Gastrocnemius medialis (tissue), 4 donors: Measurements from ENCODE around the gene SLC36A1. TPM values are rescaled to one million over a fixed set of nuclear protein-coding genes. Genes with fewer than 3 reads are reported as not detected.

Experiments
- ATAC-seq, 2 donors: fragments of 150-250 bp; one replicate each; pipeline ENCODE4 v1.9.1; 2016
- DNase-seq, 2 donors: peaks; one replicate each; pipeline ENCODE4 v3.0.0-alpha.2; 2019
- H3K27ac ChIP-seq, 4 donors: fragments of 200-600 bp; sonication (generic); 1 replicate in 1 of 4; 2 replicates in 3 of 4; pipeline ENCODE4 v1.5.1; 2016 to 2018; ENCODE audit warnings: mild to moderate bottlenecking in 2 of 4, moderate library complexity in 1 of 4
- H3K27me3 ChIP-seq, 3 donors: fragments of 200-600 bp; sonication (generic) in 2 of 3; 1 replicate in 1 of 3; 2 replicates in 2 of 3; pipeline versions ENCODE4 v1.5.1 to v1.6.0; 2016 to 2019; ENCODE audit warnings: mild to moderate bottlenecking in 1 of 3, moderate library complexity in 1 of 3
- H3K36me3 ChIP-seq, 2 donors: fragments of 200-600 bp; sonication (generic) in 1 of 2; one replicate each; pipeline ENCODE4 v1.5.1; 2017 to 2018
- H3K4me1 ChIP-seq, 2 donors: fragments of 200-600 bp; sonication (generic) in 1 of 2; one replicate each; pipeline ENCODE4 v1.5.1; 2016 to 2017; ENCODE audit warnings: mild to moderate bottlenecking in 2 of 2
- H3K4me3 ChIP-seq, 4 donors: fragments of 200-600 bp; sonication (generic) in 3 of 4; 1 replicate in 1 of 4; 2 replicates in 3 of 4; pipeline ENCODE4 v1.5.1; 2016 to 2019; ENCODE audit warnings: mild to moderate bottlenecking in 2 of 4
- H3K9me3 ChIP-seq, 3 donors: fragments of 200-600 bp; sonication (generic) in 2 of 3; 1 replicate in 1 of 3; 2 replicates in 2 of 3; pipeline ENCODE4 v1.5.1; 2016 to 2019
- POLR2A ChIP-seq, 2 donors: fragments of 450-650 bp; IDR thresholded peaks; one replicate each; pipeline ENCODE4 v1.6.1; 2017; ENCODE audit warnings: antibody characterized with exemption in 2 of 2, mild to moderate bottlenecking in 2 of 2, moderate library complexity in 2 of 2
- in situ Hi-C, 4 donors: fragments of 200-750 bp; cut with MboI; loops; one replicate each; pipeline versions ENCODE4 v1.15.0 to v1.8.0; 2017; ENCODE audit warnings: low sequenced_read_pairs in 4 of 4
- intact Hi-C: fragments of 100-400 bp; cut with DNase I; formaldehyde crosslinking; loops from one replicate; pipeline ENCODE4 v1.15.1; 2023; ENCODE audit warnings: low total_unique reads
- total RNA-seq, 4 donors: library from RNA; depleted of rRNA; stranded (reverse); fragments of >200 nt; gene quantifications; one replicate each; pipeline versions ENCODE4 v1.1.0 to v1.2.3, GENCODE V29; 2016
- TF ChIP-seq, protein P1 (sequence below), 5 experiments: fragments of 450-650 bp in 3 of 5; fragments of 200-600 bp in 2 of 5; sonication (generic) in 2 of 5; IDR thresholded peaks in 4 of 5; conservative IDR thresholded peaks in 1 of 5; 1 replicate in 4 of 5; 2 replicates in 1 of 5; pipeline ENCODE4 v1.5.1; 2016 to 2019; ENCODE audit warnings: antibody characterized with exemption in 5 of 5, mild to moderate bottlenecking in 3 of 5, moderate library complexity in 3 of 5

SLC36A1 gene
- total RNA-seq, 4 donors from 2014 or later, result 4.6 to 14.7 (median 8.5) TPM

DNA sequence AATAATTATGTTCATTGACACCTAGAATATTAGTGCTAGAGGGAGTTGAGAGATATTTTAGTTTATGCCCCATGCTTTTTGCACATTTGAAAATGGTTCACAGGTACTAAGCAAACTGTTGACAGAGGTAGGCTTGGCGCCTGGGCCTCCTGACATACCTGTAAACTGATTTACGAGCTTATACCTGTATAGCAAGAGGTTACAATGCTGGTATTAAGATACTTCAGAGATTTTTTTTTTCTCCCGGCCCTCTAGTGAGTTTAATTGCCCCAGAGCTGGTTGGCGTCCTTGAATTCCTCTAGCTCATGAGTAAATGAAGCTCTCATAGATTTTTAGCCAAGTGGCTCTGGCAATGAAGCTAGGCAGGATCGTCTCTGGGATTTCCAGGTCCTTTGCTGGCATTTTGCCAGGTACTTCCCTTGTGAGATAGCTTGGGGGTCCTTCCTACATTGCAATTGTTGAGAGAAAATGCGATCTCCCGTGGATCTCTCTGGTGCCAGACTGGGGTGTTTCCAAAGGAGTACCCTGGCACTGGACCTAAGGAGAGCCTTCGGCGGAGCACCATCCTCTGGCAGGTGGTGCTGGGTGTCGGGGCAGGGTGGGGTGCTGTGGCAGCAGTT, 9.0 kb downstream of the SLC36A1 start:
- Histone ChIP-seq H3K9me3 (no peaks in the 10 kb centered on the region), H3K36me3 (peaks cover 0 to 23% of the 10 kb centered on the region in 2 donors), H3K27me3 (no peaks in the 10 kb centered on the region), H3K27ac (peak overlapping the region in 3 of 4 donors; percentile 25 to 86 (median 33)), H3K4me3 (no peak overlapping the region), H3K4me1 (peaks cover 31 to 36% of the 10 kb centered on the region in 2 donors)
- DNase-seq (no peak), ATAC-seq (no peak)
- in situ Hi-C loops (loop anchor here in 2 of 4 donors (10.0 to 25.0 kb wide), 2 partner anchors 281 to 298 kb away; partner anchors contain the start of gene ATOX1 (in 1 of the 2)), intact Hi-C loops (loop anchor here (2.0 kb wide), 1 partner anchor 20 kb away; no protein-coding TSS in a partner anchor)
- no peak for TF ChIP-seq POLR2A (IDR thresholded peaks at IDR 0.05)
- TF ChIP-seq, protein P1, sequence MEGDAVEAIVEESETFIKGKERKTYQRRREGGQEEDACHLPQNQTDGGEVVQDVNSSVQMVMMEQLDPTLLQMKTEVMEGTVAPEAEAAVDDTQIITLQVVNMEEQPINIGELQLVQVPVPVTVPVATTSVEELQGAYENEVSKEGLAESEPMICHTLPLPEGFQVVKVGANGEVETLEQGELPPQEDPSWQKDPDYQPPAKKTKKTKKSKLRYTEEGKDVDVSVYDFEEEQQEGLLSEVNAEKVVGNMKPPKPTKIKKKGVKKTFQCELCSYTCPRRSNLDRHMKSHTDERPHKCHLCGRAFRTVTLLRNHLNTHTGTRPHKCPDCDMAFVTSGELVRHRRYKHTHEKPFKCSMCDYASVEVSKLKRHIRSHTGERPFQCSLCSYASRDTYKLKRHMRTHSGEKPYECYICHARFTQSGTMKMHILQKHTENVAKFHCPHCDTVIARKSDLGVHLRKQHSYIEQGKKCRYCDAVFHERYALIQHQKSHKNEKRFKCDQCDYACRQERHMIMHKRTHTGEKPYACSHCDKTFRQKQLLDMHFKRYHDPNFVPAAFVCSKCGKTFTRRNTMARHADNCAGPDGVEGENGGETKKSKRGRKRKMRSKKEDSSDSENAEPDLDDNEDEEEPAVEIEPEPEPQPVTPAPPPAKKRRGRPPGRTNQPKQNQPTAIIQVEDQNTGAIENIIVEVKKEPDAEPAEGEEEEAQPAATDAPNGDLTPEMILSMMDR (IDR thresholded peaks at IDR 0.05 in 4 of 5, conservative IDR thresholded peaks at IDR 0.05 in 1 of 5), result no peak

DNA sequence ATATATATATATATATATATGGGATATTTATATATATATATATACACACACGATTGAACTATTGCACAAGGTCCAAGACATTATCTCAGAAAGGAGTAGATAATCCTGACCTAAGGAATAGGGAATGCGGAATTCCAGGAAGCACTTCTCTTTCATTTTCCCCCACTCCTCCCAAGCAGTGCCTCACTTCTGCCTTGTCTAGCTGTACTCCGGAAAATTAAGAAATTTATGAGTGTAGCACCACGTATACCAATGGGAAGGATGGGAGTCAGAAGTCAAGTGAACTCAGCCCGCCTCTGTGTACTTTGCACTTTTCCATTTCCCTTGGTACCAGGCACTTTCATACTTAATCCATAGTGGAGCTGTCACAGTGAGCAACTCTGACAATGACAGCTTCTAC, 10.9 kb downstream of the SLC36A1 start:
- in situ Hi-C loops, result loop anchor here in 2 of 4 donors (10.0 to 25.0 kb wide), 2 partner anchors 279 to 296 kb away; partner anchors contain the start of gene ATOX1 (in 1 of the 2)
- Histone ChIP-seq H3K9me3 (no peaks in the 10 kb centered on the region), H3K27me3 (no peaks in the 10 kb centered on the region)

DNA sequence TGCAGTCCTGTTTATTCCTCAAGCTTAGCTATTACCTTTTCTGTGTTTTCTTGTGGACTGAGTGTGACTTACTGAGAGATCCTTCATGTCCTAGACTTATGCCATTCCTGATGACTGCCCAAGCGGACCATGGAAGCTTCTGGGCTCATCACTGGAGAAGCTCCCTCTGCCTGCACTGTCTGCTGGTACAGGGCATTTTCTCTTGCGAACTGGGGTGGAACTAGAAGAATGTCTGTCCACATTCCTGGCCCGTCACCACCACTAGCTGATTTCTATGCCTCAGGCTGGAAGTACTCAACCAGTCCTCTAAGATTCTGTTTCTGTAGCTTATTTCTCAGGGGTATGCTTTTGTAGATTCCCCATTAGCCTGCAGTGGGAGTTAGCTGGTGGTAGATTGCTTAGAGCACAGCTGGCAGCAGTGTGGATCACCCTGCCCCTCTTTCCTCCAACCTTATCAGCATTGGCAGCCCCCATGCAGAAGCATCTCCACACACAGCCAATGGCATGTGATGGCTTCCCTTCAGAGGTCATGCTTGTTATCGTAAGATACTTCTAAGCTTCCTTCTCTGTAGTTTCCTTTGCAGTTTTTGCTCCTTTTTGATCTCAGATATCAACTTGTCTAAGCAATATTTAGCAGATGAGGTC, 12.4 kb downstream of the SLC36A1 start:
- H3K4me3 ChIP-seq, result no peak overlapping the region
- no peak overlapping the region for H3K27ac ChIP-seq
- no peaks in the 10 kb centered on the region for H3K27me3 ChIP-seq
- in situ Hi-C loops, result loop anchor here in 2 of 4 donors (10.0 to 25.0 kb wide), 2 partner anchors 277 to 295 kb away; partner anchors contain the start of gene ATOX1 (in 1 of the 2)
- H3K9me3 ChIP-seq, result no peaks in the 10 kb centered on the region
- H3K4me1 ChIP-seq, result peaks cover 22 to 24% of the 10 kb centered on the region in 2 donors
- TF ChIP-seq, protein P1 (IDR thresholded peaks at IDR 0.05 in 4 of 5, conservative IDR thresholded peaks at IDR 0.05 in 1 of 5), result no peak
- intact Hi-C loops, result no loop called here
- peaks cover 3 to 37% of the 10 kb centered on the region in 2 donors for H3K36me3 ChIP-seq
- DNase-seq (no peak), ATAC-seq (no peak)

More for the DNA sequence above, 10.9 kb downstream of the SLC36A1 start:
- no peak for DNase-seq
- intact Hi-C loops, result no loop called here
- no peak for TF ChIP-seq POLR2A (IDR thresholded peaks at IDR 0.05)
- TF ChIP-seq, protein P1 (IDR thresholded peaks at IDR 0.05 in 4 of 5, conservative IDR thresholded peaks at IDR 0.05 in 1 of 5), result no peak
- Histone ChIP-seq H3K27ac (no peak overlapping the region), H3K4me3 (no peak overlapping the region), H3K36me3 (peaks cover 0 to 23% of the 10 kb centered on the region in 2 donors), H3K4me1 (peaks cover 29 to 30% of the 10 kb centered on the region in 2 donors)
- ATAC-seq, result no peak

DNA sequence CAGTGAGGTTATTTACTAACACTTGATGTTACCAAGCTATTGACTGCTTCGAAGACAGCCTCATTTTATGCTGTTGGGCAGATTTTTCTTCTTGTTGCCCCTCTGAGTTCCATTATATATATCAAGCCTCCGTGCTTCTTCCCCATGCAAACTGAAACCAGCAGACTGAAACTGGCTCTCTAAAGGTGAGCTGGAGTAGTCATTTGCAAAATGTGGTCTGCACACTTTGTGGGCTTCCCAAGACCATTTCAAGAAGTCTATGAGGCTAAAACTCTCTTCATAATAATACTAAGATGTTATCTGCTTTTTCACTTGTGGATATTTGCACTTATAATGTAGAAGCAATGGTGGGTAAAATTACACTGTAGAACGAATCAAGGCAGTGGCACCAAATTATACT, 13.9 kb downstream of the SLC36A1 start:
- peaks cover 3 to 52% of the 10 kb centered on the region in 2 donors for H3K36me3 ChIP-seq
- in situ Hi-C loops (loop anchor here in 1 of 4 donors (25.0 kb wide), 1 partner anchor 276 kb away; no protein-coding TSS in a partner anchor), intact Hi-C loops (no loop called here)
- no peak for ATAC-seq
- DNase-seq, result no peak
- peaks cover 7 to 10% of the 10 kb centered on the region in 2 donors for H3K4me1 ChIP-seq
- TF ChIP-seq, protein P1 (IDR thresholded peaks at IDR 0.05 in 4 of 5, conservative IDR thresholded peaks at IDR 0.05 in 1 of 5), result no peak
- TF ChIP-seq POLR2A (IDR thresholded peaks at IDR 0.05), result no peak
- H3K27me3 ChIP-seq, result no peaks in the 10 kb centered on the region
- H3K4me3 ChIP-seq, result no peak overlapping the region
- H3K27ac ChIP-seq, result no peak overlapping the region
- no peaks in the 10 kb centered on the region for H3K9me3 ChIP-seq
